DMS 273 (cell line): Measurements from ENCODE around the gene NOTCH2.
"Not testable (repeated sequence)": the region's sequence is repeated elsewhere in the genome, so short reads cannot be mapped to it uniquely, and the experiment has no call there.

Experiments
- DNase-seq: peaks from one replicate; lab custom pipeline; 2025; ENCODE audit not compliant: unreplicated experiment; lab: John Stamatoyannopoulos, UW

Gene NOTCH2

DNA sequence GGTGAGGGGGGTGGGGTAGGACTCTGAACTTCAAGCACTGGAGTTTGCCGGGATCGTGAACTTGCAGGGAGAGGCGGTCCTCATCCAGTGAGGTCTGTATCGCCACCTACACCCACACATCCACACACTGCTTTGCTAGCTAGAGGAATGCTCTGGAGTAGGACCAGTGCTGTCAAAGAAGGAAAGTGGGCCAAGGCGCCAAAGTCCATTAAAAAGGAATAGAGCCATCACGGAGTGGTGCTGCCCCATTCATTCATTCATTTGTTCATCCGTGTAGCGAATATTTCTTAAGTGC, 405 bp upstream of the NOTCH2 start:
- DNase-seq: not testable (repeated sequence)

- not testable (repeated sequence) for DNase-seq
Observed at GRCh38 chr1:120068683-120069066, 787 bp downstream of the NOTCH2 start.

- DNase-seq: not testable (repeated sequence)
Observed at GRCh38 chr1:120048208-120048607, 21.3 kb downstream of the NOTCH2 start.

DNA sequence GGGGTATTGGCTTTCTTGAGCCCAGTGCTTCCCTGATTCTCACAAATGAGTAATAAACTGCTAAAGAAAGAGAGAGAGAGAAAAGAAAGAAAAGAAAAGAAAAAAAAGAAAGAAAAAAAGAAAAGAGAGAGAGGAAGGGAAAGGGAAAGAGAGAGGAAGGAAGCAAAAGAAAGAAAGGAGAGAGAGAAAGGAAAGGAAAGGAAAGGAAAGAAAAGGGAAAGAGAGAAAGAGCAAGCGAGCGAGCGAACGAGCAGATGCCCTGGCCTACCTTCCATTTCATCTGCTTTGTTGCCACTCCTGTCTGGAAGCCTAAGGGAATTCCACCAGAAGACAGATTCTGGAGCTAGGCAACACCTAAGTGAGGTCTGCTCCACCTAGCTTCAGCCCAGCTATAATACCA, 27.7 kb downstream of the NOTCH2 start:
- not testable (repeated sequence) for DNase-seq

DNA sequence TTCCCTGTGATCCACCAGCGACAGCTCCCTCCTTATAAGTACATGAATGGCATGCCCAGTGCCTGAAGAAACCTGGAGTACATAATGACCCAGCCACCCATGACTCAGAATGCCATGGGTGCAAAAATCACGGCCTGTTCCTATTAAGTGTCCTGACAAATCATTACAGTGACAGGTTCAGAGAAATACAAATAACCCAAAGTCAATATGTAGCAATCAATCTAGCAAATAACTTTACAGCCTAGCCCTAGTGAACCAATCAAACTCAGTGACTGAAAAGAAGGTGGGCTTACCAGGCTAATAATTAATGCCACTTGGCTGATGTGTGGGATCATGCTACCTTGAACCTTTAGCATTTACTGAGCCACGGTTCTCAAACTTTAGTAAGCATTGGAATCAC, 37.2 kb downstream of the NOTCH2 start:
- DNase-seq: not testable (repeated sequence)

GRCh38 chr1:120023791-120024190, 45.7 kb downstream of the NOTCH2 start:
- DNase-seq: not testable (repeated sequence)

DNA sequence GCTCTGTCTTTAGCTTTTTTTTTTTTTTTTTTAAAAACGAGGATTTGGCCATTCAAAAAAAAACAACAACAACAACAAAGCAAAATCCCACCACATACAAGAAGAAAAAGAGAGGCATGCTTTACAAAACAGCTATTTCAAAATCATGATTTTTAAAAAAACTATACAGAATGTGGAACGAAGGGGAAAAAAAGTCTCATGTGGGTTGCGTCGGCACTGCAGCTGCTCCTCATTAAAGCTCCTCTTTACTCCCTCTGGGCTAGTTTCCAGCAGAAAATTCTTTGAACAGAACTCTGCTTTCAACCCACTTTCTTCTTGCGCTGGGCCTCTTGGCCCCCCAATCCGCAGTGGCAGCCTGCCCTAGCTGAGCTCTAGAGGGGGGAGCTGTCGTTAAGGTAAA, 54.5 kb downstream of the NOTCH2 start:
- DNase-seq: not testable (repeated sequence)

GRCh38 chr1:120008320-120008719, 61.1 kb downstream of the NOTCH2 start:
- DNase-seq: not testable (repeated sequence)

DNA sequence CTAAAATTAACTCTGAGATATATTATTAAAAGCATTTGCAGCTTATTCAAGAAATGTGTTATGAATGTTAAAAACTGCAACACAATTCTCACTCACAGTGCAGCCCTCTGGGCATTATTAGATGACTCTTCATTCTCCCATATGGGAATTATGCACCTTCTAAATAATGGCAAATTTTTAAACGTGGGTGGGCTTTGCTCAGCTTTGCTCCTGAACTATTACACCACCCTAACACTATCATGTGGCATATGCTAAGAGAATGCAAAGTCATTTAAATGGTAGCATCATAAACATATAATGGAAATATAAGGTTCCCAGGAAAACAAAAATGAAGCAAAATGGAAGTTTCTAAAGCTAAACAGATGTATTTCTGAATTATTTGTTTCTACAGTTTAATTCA, 61.6 kb downstream of the NOTCH2 start:
- not testable (repeated sequence) for DNase-seq

DNA sequence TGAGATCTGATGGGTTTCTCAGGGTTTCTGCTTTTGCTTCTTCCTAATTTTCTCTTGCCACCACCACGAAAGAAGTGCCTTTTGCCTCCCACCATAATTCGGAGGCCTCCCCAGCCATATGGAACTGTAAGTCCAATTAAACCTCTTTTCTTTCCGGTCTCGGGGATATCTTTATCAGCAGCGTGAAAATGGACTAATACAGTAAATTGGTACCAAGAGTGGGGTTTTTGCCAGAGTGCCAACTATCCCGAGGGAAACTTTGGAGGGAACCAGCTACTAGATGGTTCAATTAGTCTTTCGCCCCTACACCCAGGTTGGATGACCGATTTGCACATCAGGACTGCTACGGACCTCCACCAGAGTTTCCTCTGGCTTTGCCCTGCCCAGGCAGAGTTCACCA, 68.4 kb downstream of the NOTCH2 start:
- DNase-seq: not testable (repeated sequence)

GRCh38 chr1:119996731-119997312, 72.6 kb downstream of the NOTCH2 start:
- not testable (repeated sequence) for DNase-seq

- not testable (repeated sequence) for DNase-seq
Observed at GRCh38 chr1:119995975-119996374, 73.5 kb downstream of the NOTCH2 start.

GRCh38 chr1:119988306-119989062, 81.0 kb downstream of the NOTCH2 start:
- DNase-seq: no peak

DNA sequence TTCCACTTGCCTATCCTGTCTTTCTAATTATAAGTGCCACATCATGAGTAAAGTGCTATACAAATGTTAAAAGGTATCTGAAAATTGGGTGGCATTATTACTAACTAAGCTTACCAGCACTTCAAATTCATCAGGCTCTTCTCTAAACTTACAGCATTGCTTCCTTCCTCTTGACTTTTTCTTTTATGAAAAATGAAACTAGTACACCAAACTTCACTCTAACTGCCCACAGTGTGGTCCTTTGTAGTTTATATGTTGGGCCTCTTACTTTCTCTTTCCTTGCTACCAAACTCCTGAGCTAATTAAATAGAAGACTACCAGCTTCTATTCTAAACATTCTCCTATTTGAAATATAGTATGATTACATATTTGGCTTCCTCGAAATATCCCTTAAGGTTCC, 81.8 kb downstream of the NOTCH2 start:
- DNase-seq: no peak

- DNase-seq: no peak
Observed at GRCh38 chr1:119987112-119987511, 82.3 kb downstream of the NOTCH2 start.

DNA sequence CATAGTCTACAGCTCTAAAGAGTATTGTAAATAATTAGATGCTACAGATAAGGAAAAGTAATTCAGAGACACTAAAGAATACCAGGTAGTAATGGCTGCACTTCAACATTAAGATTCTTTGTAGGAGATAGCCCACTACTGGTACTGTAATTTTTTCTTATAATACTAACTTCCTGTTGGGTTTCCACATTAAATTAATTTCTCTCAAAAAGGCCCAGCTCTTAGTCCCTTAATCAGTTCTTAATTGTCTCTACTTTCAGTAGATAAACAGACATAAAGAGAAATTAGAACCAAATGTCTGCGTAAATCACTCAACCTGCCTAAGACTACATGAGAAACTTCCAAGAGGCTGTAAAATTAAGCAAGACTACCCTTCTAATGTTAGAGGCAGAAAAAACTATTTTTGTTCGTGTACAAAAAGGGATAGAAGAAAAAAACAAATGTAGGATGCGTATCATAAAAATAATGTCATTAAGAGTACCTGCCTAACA, 83.4 kb downstream of the NOTCH2 start:
- DNase-seq: no peak

- DNase-seq: no peak
Observed at GRCh38 chr1:119984771-119985170, 84.7 kb downstream of the NOTCH2 start.

DNA sequence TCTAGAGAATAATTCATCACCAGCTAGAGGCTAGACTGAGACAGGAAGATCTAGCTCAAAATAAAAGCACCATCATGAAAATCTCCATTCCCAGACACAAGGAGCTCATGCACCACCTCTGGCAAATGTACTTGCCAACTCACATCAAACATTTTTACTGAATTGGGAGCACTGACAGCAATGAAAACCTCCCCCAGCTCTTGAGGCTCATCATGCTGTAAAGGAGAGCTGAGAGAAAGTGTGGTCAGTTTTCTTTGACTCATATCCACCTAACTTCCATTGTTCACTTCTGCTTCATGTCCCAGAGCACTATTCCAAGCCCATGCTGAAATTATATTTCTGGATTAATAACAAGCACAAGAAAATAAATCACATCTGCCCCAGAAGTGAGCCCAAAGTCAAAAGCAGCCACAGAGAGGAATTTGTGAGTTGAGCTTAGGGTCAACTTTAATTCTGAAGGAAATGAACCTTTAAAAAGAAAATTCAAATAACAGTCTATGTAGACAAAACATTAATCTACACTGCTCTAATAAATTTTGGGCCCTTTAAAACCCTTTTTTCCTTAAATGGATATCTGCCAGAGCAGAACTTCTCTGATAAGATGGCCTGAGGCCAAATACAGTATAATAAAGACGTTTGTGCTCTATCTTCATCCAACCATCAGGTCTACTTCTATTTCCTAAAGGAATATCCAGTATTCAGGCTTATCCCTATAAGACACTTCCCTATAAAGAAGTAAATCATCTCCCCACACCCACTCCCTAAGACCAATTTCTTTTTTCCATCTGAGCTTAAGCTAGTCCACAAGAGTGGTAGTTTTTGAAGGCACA, 87.3 kb downstream of the NOTCH2 start:
- DNase-seq: peak; percentile 18

DNA sequence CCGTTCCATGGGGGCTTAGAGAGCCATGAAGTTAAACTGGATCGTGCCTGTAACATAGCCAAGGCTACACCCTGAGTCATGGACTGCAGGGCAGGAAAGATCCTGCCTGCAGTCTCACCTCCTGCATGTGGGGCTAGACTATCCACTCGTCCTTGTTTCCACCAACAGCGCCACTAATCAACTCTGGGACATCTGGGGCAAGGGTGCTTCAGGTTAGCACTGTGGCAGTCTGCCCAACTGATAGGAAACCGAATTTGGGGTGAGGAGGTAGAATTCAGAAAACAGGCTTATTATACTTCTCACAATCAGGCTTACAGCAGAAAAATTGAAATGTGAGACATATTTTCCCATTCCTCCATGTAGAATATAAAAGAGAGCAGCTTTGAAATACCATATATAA, 88.0 kb downstream of the NOTCH2 start:
- no peak for DNase-seq

DNA sequence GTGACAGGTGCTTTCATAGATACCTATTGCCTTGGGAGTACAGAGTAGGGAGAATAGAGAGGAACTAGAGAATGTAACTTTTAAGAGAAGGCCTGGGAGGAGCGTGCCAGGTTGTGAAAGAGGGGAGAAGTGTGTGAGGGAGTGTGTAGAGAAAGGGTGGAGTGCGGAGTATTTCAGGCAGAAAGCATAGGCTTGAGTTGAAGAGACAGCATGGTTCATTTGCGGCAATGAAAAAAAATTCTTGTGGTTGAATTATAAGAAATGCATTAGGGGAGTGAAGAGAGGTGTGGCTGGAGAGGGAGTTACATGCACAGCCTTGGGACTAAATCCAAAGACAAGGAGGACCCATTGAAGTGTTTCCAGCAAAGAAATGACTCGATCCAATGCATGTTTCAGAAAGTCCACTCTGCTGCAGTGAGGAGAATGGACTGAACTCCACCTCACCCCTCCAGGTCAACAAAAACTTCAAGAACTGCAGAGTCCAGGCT, 91.4 kb downstream of the NOTCH2 start:
- no peak for DNase-seq

DNA sequence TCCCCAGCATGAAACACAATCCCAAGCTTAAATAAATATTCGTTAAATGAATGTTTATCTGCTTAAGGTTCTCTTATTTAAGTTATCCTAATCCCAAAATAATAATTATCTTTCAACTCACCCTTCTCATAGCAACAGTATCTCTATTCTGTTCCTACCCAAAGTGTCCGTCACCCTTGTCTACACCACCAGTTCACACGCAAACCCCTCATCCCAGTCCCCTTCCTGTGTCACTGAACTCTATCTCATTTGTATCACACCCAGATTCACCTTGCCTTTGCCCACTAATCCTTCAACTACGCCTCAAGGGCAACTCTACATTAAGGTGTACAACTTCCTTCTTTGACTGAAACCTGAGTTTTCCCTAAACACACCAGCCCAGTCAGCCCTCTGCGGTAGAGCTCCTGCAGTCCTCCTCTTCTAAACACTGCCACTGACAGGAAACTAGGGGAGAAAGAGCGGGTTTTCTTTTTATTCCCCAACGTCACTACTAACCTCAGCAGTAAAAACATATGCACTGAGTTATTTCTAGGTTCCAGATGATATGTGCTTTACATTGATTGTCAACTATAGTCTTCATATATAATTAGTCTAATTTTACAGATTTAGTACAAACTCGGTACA, 92.2 kb downstream of the NOTCH2 start:
- not testable (repeated sequence) for DNase-seq
